ENCODE data around the gene SEBOX. TPM values are rescaled to one million over a fixed set of nuclear protein-coding genes. Genes with fewer than 3 reads are reported as not detected.

SEBOX gene
- polyA plus RNA-seq, 2 donors: not detected

DNA sequence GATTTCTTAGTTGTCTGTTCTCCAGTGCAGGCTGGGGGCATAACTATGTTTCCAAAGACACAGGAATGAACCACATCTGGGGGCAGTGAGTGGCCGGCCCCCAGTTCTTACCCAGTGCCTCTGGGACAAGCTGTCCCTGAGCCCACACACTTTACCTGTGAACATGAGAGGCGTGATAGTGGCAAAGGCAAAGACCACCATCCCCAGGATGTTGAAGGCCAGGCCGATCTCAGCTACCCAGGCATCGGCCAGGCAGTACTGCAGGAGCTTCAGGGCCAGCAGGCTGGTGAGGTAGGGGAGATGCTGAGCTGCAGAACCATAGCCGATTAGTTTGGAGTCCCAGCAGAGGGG is 39.4 kb upstream of the SEBOX start:
- Histone ChIP-seq H3K9me3 (ENCODE audit: control insufficient read depth in 2 of 2, insufficient read depth in 1 of 2, low read depth in 1 of 2, low read length in 1 of 2) (no peaks in the 10 kb centered on the region), H3K4me3 (ENCODE audit: low read depth in 1 of 2, low read length in 2 of 2) (no peak overlapping the region), H3K27ac (ENCODE audit: low read depth in 2 of 2, low read length in 1 of 2) (no peak overlapping the region), H3K36me3 (ENCODE audit: control insufficient read depth in 2 of 2, insufficient read depth in 2 of 2, low read length in 1 of 2) (peaks cover 0 to 4% of the 10 kb centered on the region in 2 donors), H3K4me1 (ENCODE audit: control insufficient read depth in 2 of 2, insufficient read depth in 2 of 2, low read length in 1 of 2) (peaks cover 0 to 10% of the 10 kb centered on the region in 2 donors), H3K27me3 (ENCODE audit: control insufficient read depth in 1 of 2, insufficient read depth in 2 of 2, low read length in 2 of 2) (no peaks in the 10 kb centered on the region)
- WGBS, 2 donors: 80 to 91% methylated on average over 5 of the region's 5 CpGs

DNA sequence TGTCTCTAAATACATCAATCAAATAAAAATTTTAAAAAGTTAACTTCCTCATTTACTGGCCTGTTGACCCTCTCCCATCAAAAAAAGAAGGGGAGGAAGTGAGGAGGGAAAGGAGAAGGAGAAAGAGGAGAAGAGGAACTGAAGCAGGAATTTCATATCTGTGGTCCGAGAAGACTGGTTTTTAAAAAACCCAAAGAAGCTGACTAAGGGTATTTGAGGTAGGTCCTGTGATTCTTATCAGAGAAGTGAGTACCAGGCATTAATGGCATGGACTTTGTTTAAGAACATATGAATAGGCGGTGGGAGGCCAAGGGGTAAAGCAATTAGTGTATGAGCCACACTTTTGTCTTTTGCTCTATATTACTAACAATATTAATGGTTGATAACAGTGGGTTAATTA is 39.0 kb upstream of the SEBOX start:
- H3K27ac ChIP-seq (ENCODE audit: low read depth in 2 of 2, low read length in 1 of 2): no peak overlapping the region
- H3K9me3 ChIP-seq (ENCODE audit: control insufficient read depth in 2 of 2, insufficient read depth in 1 of 2, low read depth in 1 of 2, low read length in 1 of 2): no peaks in the 10 kb centered on the region
- peaks cover 0 to 10% of the 10 kb centered on the region in 2 donors for H3K4me1 ChIP-seq (ENCODE audit: control insufficient read depth in 2 of 2, insufficient read depth in 2 of 2, low read length in 1 of 2)
- H3K36me3 ChIP-seq (ENCODE audit: control insufficient read depth in 2 of 2, insufficient read depth in 2 of 2, low read length in 1 of 2): peaks cover 0 to 6% of the 10 kb centered on the region in 2 donors
- 70 to 86% methylated on average over 2 of the region's 2 CpGs for WGBS, 2 donors
- no peak overlapping the region for H3K4me3 ChIP-seq (ENCODE audit: low read depth in 1 of 2, low read length in 2 of 2)
- H3K27me3 ChIP-seq (ENCODE audit: control insufficient read depth in 1 of 2, insufficient read depth in 2 of 2, low read length in 2 of 2): no peaks in the 10 kb centered on the region

DNA sequence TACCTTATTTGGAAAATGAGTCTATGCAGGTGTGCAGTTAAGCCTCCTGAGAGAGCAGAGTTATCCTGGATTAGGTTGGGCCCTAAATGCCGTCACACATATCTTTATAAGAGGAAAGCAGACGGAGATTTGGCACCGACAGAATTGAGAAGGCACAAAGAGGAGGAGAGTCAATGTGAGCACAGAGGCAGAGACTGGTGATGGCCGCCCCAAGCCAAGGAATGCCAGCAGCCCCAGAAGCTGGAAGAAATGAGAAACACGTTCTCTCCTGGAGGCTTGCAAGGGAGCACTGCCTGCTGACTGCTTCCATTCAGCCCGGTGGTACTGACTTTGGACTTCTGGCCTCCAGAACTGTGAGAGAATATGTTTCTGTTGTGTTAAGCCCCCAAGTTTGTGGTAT is 37.8 kb upstream of the SEBOX start:
- whole genome bisulfite sequencing, 2 donors: 88 to 94% methylated on average over 6 of the region's 6 CpGs
- peaks cover 3 to 8% of the 10 kb centered on the region in 2 donors for H3K36me3 ChIP-seq (ENCODE audit: control insufficient read depth in 2 of 2, insufficient read depth in 2 of 2, low read length in 1 of 2)
- no peak overlapping the region for H3K27ac ChIP-seq (ENCODE audit: low read depth in 2 of 2, low read length in 1 of 2)

DNA sequence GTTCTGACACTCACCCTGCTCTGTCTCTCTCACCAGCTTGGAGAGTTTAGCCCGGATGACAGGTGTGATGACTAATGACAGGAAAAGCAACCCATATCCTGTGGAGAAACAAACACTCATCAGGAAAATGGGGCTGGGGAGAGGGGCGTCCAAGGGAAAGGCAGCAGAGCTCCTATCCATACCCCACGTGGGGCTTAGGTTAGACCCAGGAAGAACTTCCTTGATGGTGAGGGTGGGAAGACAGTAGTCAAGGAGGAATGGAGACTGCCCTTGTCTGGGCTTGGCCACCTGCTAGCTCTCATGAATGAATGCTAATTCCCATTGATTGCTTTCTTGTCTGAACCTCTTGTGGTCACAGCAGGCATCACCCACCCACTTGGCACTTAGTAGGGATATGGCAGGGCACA is 37.2 kb upstream of the SEBOX start:
- H3K4me1 ChIP-seq (ENCODE audit: control insufficient read depth in 2 of 2, insufficient read depth in 2 of 2, low read length in 1 of 2): peaks cover 0 to 10% of the 10 kb centered on the region in 2 donors
- 33 to 40% methylated on average over 3 of the region's 3 CpGs for WGBS, 2 donors
- H3K9me3 ChIP-seq (ENCODE audit: control insufficient read depth in 2 of 2, insufficient read depth in 1 of 2, low read depth in 1 of 2, low read length in 1 of 2): no peaks in the 10 kb centered on the region
- no peak overlapping the region for H3K27ac ChIP-seq (ENCODE audit: low read depth in 2 of 2, low read length in 1 of 2)
- H3K4me3 ChIP-seq (ENCODE audit: low read depth in 1 of 2, low read length in 2 of 2): no peak overlapping the region
- H3K36me3 ChIP-seq (ENCODE audit: control insufficient read depth in 2 of 2, insufficient read depth in 2 of 2, low read length in 1 of 2): peaks cover 3 to 8% of the 10 kb centered on the region in 2 donors
- H3K27me3 ChIP-seq (ENCODE audit: control insufficient read depth in 1 of 2, insufficient read depth in 2 of 2, low read length in 2 of 2): no peaks in the 10 kb centered on the region

More for the DNA sequence above, 37.8 kb upstream of the SEBOX start:
- no peaks in the 10 kb centered on the region for H3K9me3 ChIP-seq (ENCODE audit: control insufficient read depth in 2 of 2, insufficient read depth in 1 of 2, low read depth in 1 of 2, low read length in 1 of 2)
- peaks cover 0 to 10% of the 10 kb centered on the region in 2 donors for H3K4me1 ChIP-seq (ENCODE audit: control insufficient read depth in 2 of 2, insufficient read depth in 2 of 2, low read length in 1 of 2)
- H3K27me3 ChIP-seq (ENCODE audit: control insufficient read depth in 1 of 2, insufficient read depth in 2 of 2, low read length in 2 of 2): no peaks in the 10 kb centered on the region
- H3K4me3 ChIP-seq (ENCODE audit: low read depth in 1 of 2, low read length in 2 of 2): no peak overlapping the region

DNA sequence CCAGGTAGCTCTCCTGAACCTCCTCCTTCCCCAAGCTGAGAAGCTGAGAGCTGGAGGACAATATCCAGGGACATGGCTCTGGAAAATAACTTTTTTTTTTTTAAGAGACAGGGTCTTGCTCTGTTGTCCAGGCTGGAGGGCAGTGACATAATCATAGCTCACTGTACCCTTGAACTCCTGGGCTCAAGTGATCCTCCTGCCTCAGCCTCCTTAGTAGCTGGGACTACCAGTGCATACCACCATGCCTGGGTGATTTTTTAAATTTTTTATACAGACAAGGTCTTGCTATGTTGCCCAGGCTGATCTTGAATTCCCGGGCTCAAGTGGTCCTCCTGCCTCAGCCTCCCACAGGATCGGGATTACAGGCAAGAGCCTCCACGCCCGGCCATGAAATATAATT is 34.8 kb upstream of the SEBOX start:
- Histone ChIP-seq H3K36me3 (ENCODE audit: control insufficient read depth in 2 of 2, insufficient read depth in 2 of 2, low read length in 1 of 2) (peaks cover 6 to 18% of the 10 kb centered on the region in 2 donors), H3K9me3 (ENCODE audit: control insufficient read depth in 2 of 2, insufficient read depth in 1 of 2, low read depth in 1 of 2, low read length in 1 of 2) (no peaks in the 10 kb centered on the region), H3K27ac (ENCODE audit: low read depth in 2 of 2, low read length in 1 of 2) (no peak overlapping the region), H3K4me3 (ENCODE audit: low read depth in 1 of 2, low read length in 2 of 2) (no peak overlapping the region), H3K27me3 (ENCODE audit: control insufficient read depth in 1 of 2, insufficient read depth in 2 of 2, low read length in 2 of 2) (no peaks in the 10 kb centered on the region), H3K4me1 (ENCODE audit: control insufficient read depth in 2 of 2, insufficient read depth in 2 of 2, low read length in 1 of 2) (peaks cover 0 to 4% of the 10 kb centered on the region in 2 donors)
- WGBS, 2 donors: 93 to 94% methylated on average over 4 of the region's 4 CpGs

DNA sequence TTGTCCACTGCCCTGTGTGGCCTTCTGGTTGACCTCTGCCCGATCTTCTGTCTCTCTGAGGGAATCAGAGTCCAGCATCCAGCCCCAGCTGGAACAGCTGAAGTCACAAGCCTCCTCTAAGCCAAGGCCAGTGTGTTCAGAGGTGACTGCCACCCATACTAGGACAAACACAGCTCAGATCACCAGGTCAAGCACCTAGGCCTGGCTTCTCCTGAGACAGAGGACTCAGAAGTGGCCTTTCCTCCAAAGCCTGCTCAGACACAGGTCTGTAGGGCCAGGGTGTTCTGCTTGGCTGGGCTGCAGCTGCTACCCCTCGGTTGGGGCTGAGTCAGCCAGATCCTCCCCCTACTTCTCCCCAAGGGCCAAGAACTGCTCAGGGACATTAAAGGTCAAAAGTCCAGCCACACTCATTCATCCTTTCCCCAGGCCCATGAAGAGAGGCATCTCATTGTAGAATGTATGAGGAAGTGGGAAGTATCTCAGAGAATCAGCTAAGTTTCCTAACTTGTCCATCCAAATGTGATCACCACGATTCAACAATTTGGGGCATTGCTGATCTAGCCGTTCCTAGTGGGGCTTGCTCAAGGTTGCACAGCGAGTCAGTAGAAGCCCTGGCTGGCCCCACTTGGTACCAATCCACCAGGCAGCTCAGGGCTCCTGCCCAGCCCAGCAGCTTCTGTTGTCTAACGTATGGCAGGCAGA is 33.4 kb upstream of the SEBOX start:
- no peak overlapping the region for H3K27ac ChIP-seq (ENCODE audit: low read depth in 2 of 2, low read length in 1 of 2)
- 62 to 64% methylated on average over 6 of the region's 6 CpGs for WGBS, 2 donors
- no peak overlapping the region for H3K4me3 ChIP-seq (ENCODE audit: low read depth in 1 of 2, low read length in 2 of 2)
- H3K27me3 ChIP-seq (ENCODE audit: control insufficient read depth in 1 of 2, insufficient read depth in 2 of 2, low read length in 2 of 2): no peaks in the 10 kb centered on the region
- H3K9me3 ChIP-seq (ENCODE audit: control insufficient read depth in 2 of 2, insufficient read depth in 1 of 2, low read depth in 1 of 2, low read length in 1 of 2): no peaks in the 10 kb centered on the region
- peaks cover 6 to 18% of the 10 kb centered on the region in 2 donors for H3K36me3 ChIP-seq (ENCODE audit: control insufficient read depth in 2 of 2, insufficient read depth in 2 of 2, low read length in 1 of 2)
- no peaks in the 10 kb centered on the region for H3K4me1 ChIP-seq (ENCODE audit: control insufficient read depth in 2 of 2, insufficient read depth in 2 of 2, low read length in 1 of 2)

DNA sequence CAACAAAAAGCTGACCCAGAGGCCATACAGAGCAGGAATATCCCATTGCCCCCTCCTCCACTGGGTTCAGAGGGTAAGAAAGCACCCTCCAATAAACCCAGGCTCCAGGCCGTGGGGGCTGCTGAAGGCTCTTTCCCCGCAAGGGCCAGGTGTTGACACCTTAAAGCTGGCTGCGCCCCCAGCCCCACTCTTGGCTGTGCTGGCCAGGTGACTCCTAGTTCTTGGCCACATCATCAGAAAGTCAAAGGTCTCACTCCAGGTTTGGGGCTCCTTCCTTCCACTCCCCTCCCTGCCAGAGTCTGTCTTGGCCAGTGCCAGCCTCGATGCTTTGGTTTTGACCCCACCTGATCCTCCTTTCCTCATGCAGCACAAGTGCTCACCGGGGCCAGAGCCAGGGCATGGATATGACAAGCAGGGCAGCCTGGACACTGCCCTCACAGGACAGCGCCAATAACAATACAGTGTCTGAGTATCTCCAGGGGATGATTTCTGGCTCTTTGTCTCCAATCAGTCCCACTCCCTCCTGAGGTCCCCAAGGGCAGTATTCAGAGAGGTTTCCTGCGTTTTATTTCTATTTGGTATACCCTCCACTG is 32.8 kb upstream of the SEBOX start:
- Histone ChIP-seq H3K9me3 (ENCODE audit: control insufficient read depth in 2 of 2, insufficient read depth in 1 of 2, low read depth in 1 of 2, low read length in 1 of 2) (no peaks in the 10 kb centered on the region), H3K4me3 (ENCODE audit: low read depth in 1 of 2, low read length in 2 of 2) (no peak overlapping the region), H3K27ac (ENCODE audit: low read depth in 2 of 2, low read length in 1 of 2) (no peak overlapping the region), H3K27me3 (ENCODE audit: control insufficient read depth in 1 of 2, insufficient read depth in 2 of 2, low read length in 2 of 2) (no peaks in the 10 kb centered on the region), H3K4me1 (ENCODE audit: control insufficient read depth in 2 of 2, insufficient read depth in 2 of 2, low read length in 1 of 2) (no peaks in the 10 kb centered on the region), H3K36me3 (ENCODE audit: control insufficient read depth in 2 of 2, insufficient read depth in 2 of 2, low read length in 1 of 2) (peaks cover 6 to 18% of the 10 kb centered on the region in 2 donors)
- 79 to 81% methylated on average over 7 of the region's 7 CpGs for WGBS, 2 donors

DNA sequence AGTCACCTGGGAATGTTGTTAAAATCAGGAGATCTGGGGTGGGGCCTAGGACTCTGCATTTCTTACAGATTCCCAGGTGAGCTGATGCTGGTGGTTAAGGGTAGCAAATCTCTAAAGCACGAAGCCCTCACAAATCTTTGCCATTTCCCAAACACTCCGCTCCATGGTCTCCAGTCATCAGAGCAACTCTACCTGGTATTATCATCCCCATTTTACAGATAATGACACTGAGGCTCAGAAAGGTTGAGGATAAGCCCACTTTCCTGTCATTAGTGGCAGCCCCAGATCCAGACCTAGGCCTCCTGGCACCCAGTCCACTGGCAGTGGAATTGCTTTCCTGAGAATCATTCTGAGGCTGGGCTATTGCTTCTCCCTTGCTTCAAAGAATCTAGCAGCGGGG is 32.3 kb upstream of the SEBOX start:
- H3K4me3 ChIP-seq (ENCODE audit: low read depth in 1 of 2, low read length in 2 of 2): no peak overlapping the region
- no peaks in the 10 kb centered on the region for H3K27me3 ChIP-seq (ENCODE audit: control insufficient read depth in 1 of 2, insufficient read depth in 2 of 2, low read length in 2 of 2)
- H3K9me3 ChIP-seq (ENCODE audit: control insufficient read depth in 2 of 2, insufficient read depth in 1 of 2, low read depth in 1 of 2, low read length in 1 of 2): no peaks in the 10 kb centered on the region
- H3K27ac ChIP-seq (ENCODE audit: low read depth in 2 of 2, low read length in 1 of 2): no peak overlapping the region
- 96 to 98% methylated on average over 3 of the region's 3 CpGs for WGBS, 2 donors
- peaks cover 6 to 20% of the 10 kb centered on the region in 2 donors for H3K36me3 ChIP-seq (ENCODE audit: control insufficient read depth in 2 of 2, insufficient read depth in 2 of 2, low read length in 1 of 2)
- no peaks in the 10 kb centered on the region for H3K4me1 ChIP-seq (ENCODE audit: control insufficient read depth in 2 of 2, insufficient read depth in 2 of 2, low read length in 1 of 2)

DNA sequence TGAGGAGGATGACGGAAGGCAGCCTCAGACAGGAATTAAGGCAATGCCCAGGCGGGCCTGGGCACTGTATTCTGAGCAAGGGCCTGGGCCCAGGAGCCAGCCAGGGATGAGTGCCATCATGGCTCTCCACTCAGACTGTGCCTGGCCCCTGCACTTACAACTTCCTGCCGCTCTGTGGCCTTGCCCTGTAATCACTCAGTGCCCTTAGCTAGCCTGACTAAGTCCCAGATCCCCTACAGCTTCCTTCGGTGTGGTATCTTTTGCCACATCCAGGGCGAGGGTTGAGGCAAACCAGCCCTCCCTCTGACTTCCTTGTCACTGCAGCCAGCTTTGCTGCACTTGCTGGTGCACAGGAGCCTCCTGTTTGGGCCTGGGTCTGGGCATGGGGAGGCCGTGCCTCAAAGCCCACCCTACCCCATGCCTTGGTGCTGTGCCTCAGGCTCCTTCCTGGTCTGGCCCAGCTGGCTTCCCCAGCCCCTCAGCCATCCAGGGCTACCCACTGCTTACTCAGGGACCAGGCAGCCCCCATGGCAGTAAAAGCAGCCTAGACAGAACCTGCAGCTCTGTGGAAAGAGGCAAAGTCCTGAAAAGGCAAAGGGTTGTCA is 31.7 kb upstream of the SEBOX start:
- no peak overlapping the region for H3K27ac ChIP-seq (ENCODE audit: low read depth in 2 of 2, low read length in 1 of 2)
- 81 to 88% methylated on average over 6 of the region's 6 CpGs for WGBS, 2 donors
- H3K4me1 ChIP-seq (ENCODE audit: control insufficient read depth in 2 of 2, insufficient read depth in 2 of 2, low read length in 1 of 2): no peaks in the 10 kb centered on the region
- H3K9me3 ChIP-seq (ENCODE audit: control insufficient read depth in 2 of 2, insufficient read depth in 1 of 2, low read depth in 1 of 2, low read length in 1 of 2): no peaks in the 10 kb centered on the region
- H3K27me3 ChIP-seq (ENCODE audit: control insufficient read depth in 1 of 2, insufficient read depth in 2 of 2, low read length in 2 of 2): no peaks in the 10 kb centered on the region
- peaks cover 6 to 20% of the 10 kb centered on the region in 2 donors for H3K36me3 ChIP-seq (ENCODE audit: control insufficient read depth in 2 of 2, insufficient read depth in 2 of 2, low read length in 1 of 2)
- no peak overlapping the region for H3K4me3 ChIP-seq (ENCODE audit: low read depth in 1 of 2, low read length in 2 of 2)

Measured in esophagus (tissue), 2 donors.